ENCODE data around the gene NPIPA1. TPM values are rescaled to one million over a fixed set of nuclear protein-coding genes. Genes with fewer than 3 reads are reported as not detected.
"Not testable (repeated sequence)": the region's sequence is repeated elsewhere in the genome, so short reads cannot be mapped to it uniquely, and the experiment has no call there.

NPIPA1 gene
- total and polyA plus RNA-seq, 2 of the 13 experiments (the other 11 are each of a cell fraction or from before 2014, with no cell fraction given), result 75.9 to 183 TPM

DNA sequence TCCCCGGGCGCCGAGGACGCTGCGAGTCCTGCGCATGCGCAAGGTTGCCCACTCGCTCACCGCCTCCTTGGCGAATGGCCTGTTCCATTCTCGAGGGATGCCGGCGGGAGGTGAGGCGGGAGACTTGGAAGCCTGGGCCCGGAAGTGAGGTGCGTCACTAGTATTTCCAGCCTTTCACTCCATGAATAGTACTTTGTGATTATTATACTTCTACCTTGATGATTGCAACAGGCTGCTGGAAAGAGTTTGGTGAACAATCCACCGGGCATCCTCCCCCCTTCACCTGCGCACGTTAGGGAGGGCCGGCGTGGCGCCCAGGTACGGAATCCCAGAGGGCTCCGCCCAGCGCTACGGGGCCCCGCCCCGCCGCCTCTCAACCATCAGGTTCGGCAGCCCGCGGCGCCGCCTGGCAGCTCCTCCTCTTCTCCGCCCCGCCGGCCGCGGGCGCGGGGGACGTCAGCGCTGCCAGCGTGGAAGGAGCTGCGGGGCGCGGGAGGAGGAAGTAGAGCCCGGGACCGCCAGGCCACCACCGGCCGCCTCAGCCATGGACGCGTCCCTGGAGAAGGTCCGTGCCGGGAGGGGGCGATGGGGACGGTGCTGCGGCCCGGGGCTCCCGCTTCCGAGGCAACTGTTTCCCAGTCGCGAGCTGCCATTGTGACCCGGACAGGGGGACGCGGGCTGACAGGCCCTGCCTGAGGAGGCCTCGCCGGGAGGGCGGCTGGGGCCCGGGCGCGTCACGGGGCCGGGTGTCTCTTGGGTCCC, 37.6 kb downstream of the NPIPA1 start, which contains the start of gene PDXDC1 (continued):
- peak; percentile 89; the same call in 1 of the 2 replicates for TF ChIP-seq NFKB2 (CRISPR knock-in tag; IDR thresholded peaks at IDR 0.05; ENCODE audit: borderline replicate concordance)
- TF ChIP-seq ZGPAT (CRISPR knock-in tag; IDR thresholded peaks at IDR 0.05), result peak; percentile 94
- peak; percentile 88; the same call in 1 of the 2 replicates for TF ChIP-seq ZNF607 (CRISPR knock-in tag; IDR thresholded peaks at IDR 0.05; ENCODE audit: borderline replicate concordance)
- peak; percentile 26 for TF ChIP-seq AGO2 (optimal IDR thresholded peaks at IDR 0.05; ENCODE audit: low read depth, low read length)
- TF ChIP-seq TBP (CRISPR knock-in tag; IDR thresholded peaks at IDR 0.05), result 0 out of 2 replicates have a peak, but pooled peaks have one; percentile 86
- peak; percentile 85 for TF ChIP-seq ZNF780A (CRISPR knock-in tag; IDR thresholded peaks at IDR 0.05)
- TF ChIP-seq SP1 (IDR thresholded peaks at IDR 0.05), result not testable (repeated sequence)
- peak; percentile 75 for TF ChIP-seq SP1 (CRISPR knock-in tag; IDR thresholded peaks at IDR 0.05)
- TF ChIP-seq, protein P1, sequence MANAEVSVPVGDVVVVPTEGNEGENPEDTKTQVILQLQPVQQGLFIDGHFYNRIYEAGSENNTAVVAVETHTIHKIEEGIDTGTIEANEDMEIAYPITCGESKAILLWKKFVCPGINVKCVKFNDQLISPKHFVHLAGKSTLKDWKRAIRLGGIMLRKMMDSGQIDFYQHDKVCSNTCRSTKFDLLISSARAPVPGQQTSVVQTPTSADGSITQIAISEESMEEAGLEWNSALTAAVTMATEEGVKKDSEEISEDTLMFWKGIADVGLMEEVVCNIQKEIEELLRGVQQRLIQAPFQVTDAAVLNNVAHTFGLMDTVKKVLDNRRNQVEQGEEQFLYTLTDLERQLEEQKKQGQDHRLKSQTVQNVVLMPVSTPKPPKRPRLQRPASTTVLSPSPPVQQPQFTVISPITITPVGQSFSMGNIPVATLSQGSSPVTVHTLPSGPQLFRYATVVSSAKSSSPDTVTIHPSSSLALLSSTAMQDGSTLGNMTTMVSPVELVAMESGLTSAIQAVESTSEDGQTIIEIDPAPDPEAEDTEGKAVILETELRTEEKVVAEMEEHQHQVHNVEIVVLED (CRISPR knock-in tag; IDR thresholded peaks at IDR 0.05; ENCODE audit: borderline replicate concordance), result peak; percentile 94
- TF ChIP-seq, protein P2, sequence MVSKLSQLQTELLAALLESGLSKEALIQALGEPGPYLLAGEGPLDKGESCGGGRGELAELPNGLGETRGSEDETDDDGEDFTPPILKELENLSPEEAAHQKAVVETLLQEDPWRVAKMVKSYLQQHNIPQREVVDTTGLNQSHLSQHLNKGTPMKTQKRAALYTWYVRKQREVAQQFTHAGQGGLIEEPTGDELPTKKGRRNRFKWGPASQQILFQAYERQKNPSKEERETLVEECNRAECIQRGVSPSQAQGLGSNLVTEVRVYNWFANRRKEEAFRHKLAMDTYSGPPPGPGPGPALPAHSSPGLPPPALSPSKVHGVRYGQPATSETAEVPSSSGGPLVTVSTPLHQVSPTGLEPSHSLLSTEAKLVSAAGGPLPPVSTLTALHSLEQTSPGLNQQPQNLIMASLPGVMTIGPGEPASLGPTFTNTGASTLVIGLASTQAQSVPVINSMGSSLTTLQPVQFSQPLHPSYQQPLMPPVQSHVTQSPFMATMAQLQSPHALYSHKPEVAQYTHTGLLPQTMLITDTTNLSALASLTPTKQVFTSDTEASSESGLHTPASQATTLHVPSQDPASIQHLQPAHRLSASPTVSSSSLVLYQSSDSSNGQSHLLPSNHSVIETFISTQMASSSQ (IDR thresholded peaks at IDR 0.05; ENCODE audit: low read depth), result not testable (repeated sequence)
- TF ChIP-seq, protein P2 (CRISPR knock-in tag; IDR thresholded peaks at IDR 0.05; ENCODE audit: borderline replicate concordance), result peak; percentile 54; the same call in 1 of the 2 replicates
- TF ChIP-seq ZNF331 (CRISPR knock-in tag; IDR thresholded peaks at IDR 0.05), result peak; percentile 86; the same call in 1 of the 2 replicates
- peak; percentile 47; the same call in 1 of the 2 replicates for TF ChIP-seq GATA4 (IDR thresholded peaks at IDR 0.05; ENCODE audit: borderline replicate concordance, low read depth)
- TF ChIP-seq SP4 (CRISPR knock-in tag; IDR thresholded peaks at IDR 0.05), result peak; percentile 91
- TF ChIP-seq MEIS2 (CRISPR knock-in tag; IDR thresholded peaks at IDR 0.05), result peak; percentile 75
- peak; percentile 90 for TF ChIP-seq ZNF274 (CRISPR knock-in tag; IDR thresholded peaks at IDR 0.05)
- TF ChIP-seq ZNF121 (CRISPR knock-in tag; IDR thresholded peaks at IDR 0.05), result peak; percentile 47; the same call in 1 of the 2 replicates
- TF ChIP-seq ZNF460 (CRISPR knock-in tag; IDR thresholded peaks at IDR 0.05; ENCODE audit: borderline replicate concordance), result peak; percentile 26; the same call in 1 of the 2 replicates
- 0 out of 2 replicates have a peak, but pooled peaks have one; percentile 10 for TF ChIP-seq KDM6A (CRISPR knock-in tag; IDR thresholded peaks at IDR 0.05; ENCODE audit: low read depth)
- TF ChIP-seq ZMYM3 (CRISPR knock-in tag; IDR thresholded peaks at IDR 0.05), result peak; percentile 37; the same call in 1 of the 2 replicates
- TF ChIP-seq BRF2 (CRISPR knock-in tag; IDR thresholded peaks at IDR 0.05), result 0 out of 2 replicates have a peak, but pooled peaks have one; percentile 23
- TF ChIP-seq ZNF550 (CRISPR knock-in tag; IDR thresholded peaks at IDR 0.05; ENCODE audit: borderline replicate concordance), result peak; percentile 63; the same call in 1 of the 2 replicates
